Gastrocnemius medialis (tissue), 4 donors: ENCODE data around the gene MAP3K4.

ENCODE experiments used
- CTCF ChIP-seq, 5 experiments: fragments of 450-650 bp in 3 of 5; fragments of 200-600 bp in 2 of 5; sonication (generic) in 2 of 5; IDR thresholded peaks in 4 of 5; conservative IDR thresholded peaks in 1 of 5; 1 replicate in 4 of 5; 2 replicates in 1 of 5; pipeline ENCODE4 v1.5.1; 2016 to 2019; ENCODE audit warnings: antibody characterized with exemption in 5 of 5, mild to moderate bottlenecking in 3 of 5, moderate library complexity in 3 of 5
- POLR2A ChIP-seq, 2 donors: fragments of 450-650 bp; IDR thresholded peaks; one replicate each; pipeline ENCODE4 v1.6.1; 2017; ENCODE audit warnings: antibody characterized with exemption in 2 of 2, mild to moderate bottlenecking in 2 of 2, moderate library complexity in 2 of 2

GRCh38 chr6:160975162-160975561 lies 16.4 kb upstream of the MAP3K4 start:
- TF ChIP-seq POLR2A (IDR thresholded peaks at IDR 0.05) = no peak
- no peak for TF ChIP-seq CTCF (IDR thresholded peaks at IDR 0.05 in 4 of 5, conservative IDR thresholded peaks at IDR 0.05 in 1 of 5)
